ENCODE results near the gene PLA2G4E. TPM values are rescaled to one million over a fixed set of nuclear protein-coding genes. Genes with fewer than 3 reads are reported as not detected.

Gene PLA2G4E
- total RNA-seq, 3 donors from 2014 or later: not detected

- intact Hi-C loops (cut with DNase I; ENCODE audit: low total_unique reads): no loop called here
- TF ChIP-seq POLR2A (IDR thresholded peaks at IDR 0.05) (no peak), CTCF (IDR thresholded peaks at IDR 0.05) (no peak), POLR2AphosphoS5 (IDR thresholded peaks at IDR 0.05) (no peak)
- no peak for DNase-seq (ENCODE audit: low spot score in 2 of 2)
- Histone ChIP-seq H3K36me3 (no peaks in the 10 kb centered on the region), H3K4me1 (peaks cover 6 to 49% of the 10 kb centered on the region in 2 donors), H3K27me3 (no peaks in the 10 kb centered on the region), H3K9me3 (no peaks in the 10 kb centered on the region), H3K4me3 (no peak overlapping the region), H3K27ac (peak overlapping the region; percentile 91 to 93)
Observed at GRCh38 chr15:41933326-41933725, 87.5 kb downstream of the PLA2G4E start.

GRCh38 chr15:41932511-41933289, 88.1 kb downstream of the PLA2G4E start:
- peak overlapping the region; percentile 91 to 93 for H3K27ac ChIP-seq
- H3K36me3 ChIP-seq: no peaks in the 10 kb centered on the region
- TF ChIP-seq POLR2AphosphoS5 (IDR thresholded peaks at IDR 0.05) (no peak), CTCF (IDR thresholded peaks at IDR 0.05) (no peak), POLR2A (IDR thresholded peaks at IDR 0.05) (no peak)
- H3K9me3 ChIP-seq: no peaks in the 10 kb centered on the region
- H3K27me3 ChIP-seq: no peaks in the 10 kb centered on the region
- no peak overlapping the region for H3K4me3 ChIP-seq
- intact Hi-C loops (cut with DNase I; ENCODE audit: low total_unique reads): no loop called here
- DNase-seq (ENCODE audit: low spot score in 2 of 2): no peak
- peaks cover 6 to 53% of the 10 kb centered on the region in 2 donors for H3K4me1 ChIP-seq

- Histone ChIP-seq H3K4me3 (no peak overlapping the region), H3K27me3 (no peaks in the 10 kb centered on the region), H3K27ac (peak overlapping the region; percentile 91 to 93), H3K36me3 (no peaks in the 10 kb centered on the region), H3K4me1 (peaks cover 6 to 56% of the 10 kb centered on the region in 2 donors), H3K9me3 (no peaks in the 10 kb centered on the region)
- intact Hi-C loops (cut with DNase I; ENCODE audit: low total_unique reads): no loop called here
- TF ChIP-seq POLR2AphosphoS5 (IDR thresholded peaks at IDR 0.05) (no peak), POLR2A (IDR thresholded peaks at IDR 0.05) (no peak), CTCF (IDR thresholded peaks at IDR 0.05) (no peak)
- no peak for DNase-seq (ENCODE audit: low spot score in 2 of 2)
Observed at GRCh38 chr15:41932101-41932500, 88.7 kb downstream of the PLA2G4E start.

Other genes with a start within 250 kb of the PLA2G4E start
- 10 to 100 TPM; 11.5 to 29.3 (median 24.3) TPM for gene MAPKBP1, start 246.6 kb downstream of the PLA2G4E start, total RNA-seq
- gene JMJD7, start 192.9 kb downstream of the PLA2G4E start, total RNA-seq: 10 to 100 TPM in 1 of 3 donors, 1 to 10 TPM in 2; 7.8 to 20.8 (median 8.8) TPM
- 10 to 100 TPM in 2 of 3 donors, 1 to 10 TPM in 1; 3.2 to 11.0 (median 10.2) TPM for gene PLA2G4B, start 182.2 kb downstream of the PLA2G4E start, total RNA-seq
- gene SPTBN5, start 127.0 kb downstream of the PLA2G4E start, total RNA-seq: 1 to 10 TPM in 2 of 3 donors, under 1 TPM in 1; 0.16 to 2.3 (median 2.0) TPM
- 10 to 100 TPM; 30.2 to 30.5 (median 30.4) TPM for gene EHD4, start 48.5 kb downstream of the PLA2G4E start, total RNA-seq
- not detected for gene PLA2G4D, start 73.5 kb upstream of the PLA2G4E start, total RNA-seq
- 1 to 10 TPM in 2 of 3 donors, under 1 TPM in 1; under 0.01 to 2.0 (median 1.8) TPM for gene PLA2G4F, start 135.6 kb upstream of the PLA2G4E start, total RNA-seq
- gene VPS39, start 187.3 kb upstream of the PLA2G4E start, total RNA-seq: 100 to 1,000 TPM in 1 of 3 donors, 10 to 100 TPM in 2; 79.0 to 116 (median 89.9) TPM

All from breast epithelium (tissue), 4 donors.